Osteoblast (primary cell): Measurements from ENCODE around the gene DNMT3A. TPM values are rescaled to one million over a fixed set of nuclear protein-coding genes. Genes with fewer than 3 reads are reported as not detected.

Source experiments
- DNase-seq: peaks from one replicate; pipeline ENCODE4 v3.0.0; 2011; ENCODE audit warnings: low spot score, mixed read lengths; ENCODE audit not compliant: insufficient read length; ENCODE audit errors: missing footprints
- H2AFZ ChIP-seq: 2 replicates; pipeline ENCODE4 v1.6.0; 2011; ENCODE audit warnings: mild to moderate bottlenecking, low read length
- H3K27ac ChIP-seq: 2 replicates; pipeline ENCODE4 v1.5.1; 2011; ENCODE audit warnings: mild to moderate bottlenecking, low read depth, low read length, moderate library complexity
- H3K27me3 ChIP-seq: 2 replicates; pipeline ENCODE4 v1.6.0; 2012; ENCODE audit warnings: mild to moderate bottlenecking, control low read depth, inconsistent platforms, low read length, moderate library complexity; ENCODE audit not compliant: insufficient read depth
- H3K36me3 ChIP-seq: 2 replicates; pipeline ENCODE4 v1.5.1; 2011; ENCODE audit warnings: mild to moderate bottlenecking, low read length, control low read depth, moderate library complexity; ENCODE audit not compliant: insufficient read depth
- H3K4me1 ChIP-seq: 2 replicates; pipeline ENCODE4 v1.5.1; 2011; ENCODE audit warnings: mild to moderate bottlenecking, low read length, control low read depth, moderate library complexity; ENCODE audit not compliant: insufficient read depth
- H3K4me2 ChIP-seq: 2 replicates; pipeline ENCODE4 v1.6.0; 2011; ENCODE audit warnings: mild to moderate bottlenecking, low read length; ENCODE audit not compliant: insufficient read depth
- H3K4me3 ChIP-seq: fragments of 200-600 bp; sonication (generic); 3 replicates; pipeline ENCODE4 v1.5.1; 2012; ENCODE audit warnings: mild to moderate bottlenecking, low read length, inconsistent platforms; ENCODE audit not compliant: insufficient read depth
- H3K79me2 ChIP-seq: 2 replicates; pipeline ENCODE4 v1.6.0; 2012; ENCODE audit warnings: mild to moderate bottlenecking, low read length, control low read depth, inconsistent platforms; ENCODE audit not compliant: insufficient read depth
- H3K9me3 ChIP-seq: 2 replicates; pipeline ENCODE4 v1.5.1; 2011; ENCODE audit warnings: low read depth, low read length, control low read depth
- H4K20me1 ChIP-seq: 2 replicates; pipeline ENCODE4 v1.6.0; 2012; ENCODE audit warnings: mild to moderate bottlenecking, low read length, control low read depth; ENCODE audit not compliant: insufficient read depth
- CTCF ChIP-seq: IDR thresholded peaks from 2 replicates; pipeline ENCODE4 v1.5.1; 2011; ENCODE audit warnings: mild to moderate bottlenecking, low read depth, low read length, moderate library complexity; ENCODE audit errors: extremely low read depth
- total RNA-seq: library from RNA; depleted of rRNA; stranded (reverse); fragments of >200 nt; gene quantifications from 2 replicates; pipeline ENCODE4 v1.2.3, GENCODE V29; 2012

Gene DNMT3A
- total RNA-seq, 1 donor = 18.5 TPM

- DNase-seq = no peak
- no peak for TF ChIP-seq CTCF
- Histone ChIP-seq H3K27me3 (no peaks in the 10 kb centered on the region), H3K4me3 (no peak overlapping the region), H2AFZ (no peak overlapping the region), H4K20me1 (no peaks in the 10 kb centered on the region), H3K4me2 (no peak overlapping the region), H3K36me3 (no peaks in the 10 kb centered on the region), H3K79me2 (no peaks in the 10 kb centered on the region), H3K4me1 (no peaks in the 10 kb centered on the region), H3K9me3 (no peaks in the 10 kb centered on the region), H3K27ac (no peak overlapping the region)
Measured at GRCh38 chr2:25367296-25367695, 25.6 kb upstream of the DNMT3A start.

GRCh38 chr2:25366629-25367028 is 24.9 kb upstream of the DNMT3A start:
- Histone ChIP-seq H3K36me3 (no peaks in the 10 kb centered on the region), H3K4me2 (no peak overlapping the region)
- DNase-seq = no peak

GRCh38 chr2:25365241-25365640 is 23.5 kb upstream of the DNMT3A start:
- Histone ChIP-seq H3K4me1 (no peaks in the 10 kb centered on the region), H3K36me3 (no peaks in the 10 kb centered on the region), H3K4me3 (no peak overlapping the region), H3K4me2 (no peak overlapping the region), H3K27ac (no peak overlapping the region), H3K27me3 (no peaks in the 10 kb centered on the region), H4K20me1 (no peaks in the 10 kb centered on the region), H3K9me3 (no peaks in the 10 kb centered on the region), H3K79me2 (no peaks in the 10 kb centered on the region), H2AFZ (peak overlapping the region; percentile 16)
- no peak for DNase-seq
- no peak for TF ChIP-seq CTCF

More at GRCh38 chr2:25366629-25367028, 24.9 kb upstream of the DNMT3A start:
- H3K79me2 ChIP-seq = no peaks in the 10 kb centered on the region
- no peaks in the 10 kb centered on the region for H3K27me3 ChIP-seq
- TF ChIP-seq CTCF = no peak
- no peak overlapping the region for H2AFZ ChIP-seq
- no peaks in the 10 kb centered on the region for H3K4me1 ChIP-seq
- no peak overlapping the region for H3K4me3 ChIP-seq
- no peaks in the 10 kb centered on the region for H4K20me1 ChIP-seq
- H3K9me3 ChIP-seq = no peaks in the 10 kb centered on the region
- H3K27ac ChIP-seq = no peak overlapping the region

GRCh38 chr2:25363733-25364132 is 22.0 kb upstream of the DNMT3A start:
- no peak for TF ChIP-seq CTCF
- Histone ChIP-seq H3K4me3 (no peak overlapping the region), H3K79me2 (no peaks in the 10 kb centered on the region), H3K9me3 (no peaks in the 10 kb centered on the region), H3K27ac (no peak overlapping the region), H3K36me3 (no peaks in the 10 kb centered on the region), H2AFZ (no peak overlapping the region), H3K4me2 (no peak overlapping the region), H4K20me1 (no peaks in the 10 kb centered on the region), H3K4me1 (no peaks in the 10 kb centered on the region), H3K27me3 (no peaks in the 10 kb centered on the region)
- DNase-seq = no peak
